GM12865 (cell line): Measurements from ENCODE around the gene GRK4.

Experiments used
- DNase-seq: peaks from one replicate; pipeline ENCODE4 v3.0.0; 2010; ENCODE audit warnings: low read depth
- H3K4me3 ChIP-seq: 2 replicates; pipeline ENCODE4 v1.5.1; 2011; ENCODE audit warnings: mild to moderate bottlenecking, low read depth, low read length, control low read depth
- TF ChIP-seq, protein P1 (sequence below): IDR thresholded peaks from 2 replicates; pipeline ENCODE4 v1.5.1; 2011; ENCODE audit warnings: low read length, control low read depth, low read depth, inconsistent platforms; ENCODE audit not compliant: insufficient read depth; ENCODE audit errors: missing control alignments

Gene GRK4

DNA sequence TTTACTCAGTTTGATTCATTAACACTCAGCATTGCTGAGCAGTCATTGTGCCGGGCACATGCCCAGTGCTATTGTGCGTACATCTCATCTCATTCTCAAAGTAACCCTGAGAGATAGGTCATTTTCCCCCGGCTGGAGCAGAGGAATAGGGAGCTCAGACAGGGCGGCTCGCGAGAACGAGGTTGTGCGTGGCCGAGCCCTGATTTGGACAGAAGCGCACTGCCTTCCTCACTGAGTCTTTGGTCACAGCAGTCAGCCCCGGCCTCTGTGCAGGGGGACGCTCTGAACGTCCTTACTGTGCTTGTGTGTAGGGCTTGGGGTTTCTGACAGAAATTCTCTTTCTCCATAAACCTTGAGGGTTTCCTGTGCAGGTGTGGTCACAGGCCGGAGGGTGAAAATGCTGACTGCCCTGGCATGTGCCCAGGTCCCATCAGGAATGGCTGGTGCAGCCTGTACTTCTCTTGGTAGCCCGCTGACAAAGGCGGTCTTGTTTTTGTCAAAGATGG is 39.6 kb upstream of the GRK4 start:
- DNase-seq = no peak
- H3K4me3 ChIP-seq = no peak overlapping the region
- TF ChIP-seq, protein P1, sequence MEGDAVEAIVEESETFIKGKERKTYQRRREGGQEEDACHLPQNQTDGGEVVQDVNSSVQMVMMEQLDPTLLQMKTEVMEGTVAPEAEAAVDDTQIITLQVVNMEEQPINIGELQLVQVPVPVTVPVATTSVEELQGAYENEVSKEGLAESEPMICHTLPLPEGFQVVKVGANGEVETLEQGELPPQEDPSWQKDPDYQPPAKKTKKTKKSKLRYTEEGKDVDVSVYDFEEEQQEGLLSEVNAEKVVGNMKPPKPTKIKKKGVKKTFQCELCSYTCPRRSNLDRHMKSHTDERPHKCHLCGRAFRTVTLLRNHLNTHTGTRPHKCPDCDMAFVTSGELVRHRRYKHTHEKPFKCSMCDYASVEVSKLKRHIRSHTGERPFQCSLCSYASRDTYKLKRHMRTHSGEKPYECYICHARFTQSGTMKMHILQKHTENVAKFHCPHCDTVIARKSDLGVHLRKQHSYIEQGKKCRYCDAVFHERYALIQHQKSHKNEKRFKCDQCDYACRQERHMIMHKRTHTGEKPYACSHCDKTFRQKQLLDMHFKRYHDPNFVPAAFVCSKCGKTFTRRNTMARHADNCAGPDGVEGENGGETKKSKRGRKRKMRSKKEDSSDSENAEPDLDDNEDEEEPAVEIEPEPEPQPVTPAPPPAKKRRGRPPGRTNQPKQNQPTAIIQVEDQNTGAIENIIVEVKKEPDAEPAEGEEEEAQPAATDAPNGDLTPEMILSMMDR = no peak

DNA sequence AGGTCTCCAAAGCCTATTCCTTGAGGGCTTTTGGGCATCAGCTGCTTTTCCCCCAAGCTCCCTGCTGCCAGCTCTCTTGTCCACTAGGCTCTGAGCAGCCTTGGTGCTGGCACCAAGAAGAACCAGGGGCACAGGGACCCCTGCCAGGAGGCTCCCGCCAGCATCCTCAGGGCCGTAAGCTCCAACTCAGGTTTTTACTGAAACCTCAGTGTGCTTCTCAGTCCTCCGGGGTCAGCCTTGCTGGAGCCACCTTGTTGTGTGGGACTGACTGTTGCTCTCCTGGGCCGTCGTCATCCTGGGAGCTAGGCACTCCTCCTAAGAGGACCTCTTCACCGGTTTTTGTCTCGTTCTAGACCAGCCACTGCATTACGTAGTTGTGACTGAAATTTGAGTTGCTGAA is 39.1 kb upstream of the GRK4 start:
- TF ChIP-seq, protein P1 = no peak
- no peak for DNase-seq
- H3K4me3 ChIP-seq = no peak overlapping the region

DNA sequence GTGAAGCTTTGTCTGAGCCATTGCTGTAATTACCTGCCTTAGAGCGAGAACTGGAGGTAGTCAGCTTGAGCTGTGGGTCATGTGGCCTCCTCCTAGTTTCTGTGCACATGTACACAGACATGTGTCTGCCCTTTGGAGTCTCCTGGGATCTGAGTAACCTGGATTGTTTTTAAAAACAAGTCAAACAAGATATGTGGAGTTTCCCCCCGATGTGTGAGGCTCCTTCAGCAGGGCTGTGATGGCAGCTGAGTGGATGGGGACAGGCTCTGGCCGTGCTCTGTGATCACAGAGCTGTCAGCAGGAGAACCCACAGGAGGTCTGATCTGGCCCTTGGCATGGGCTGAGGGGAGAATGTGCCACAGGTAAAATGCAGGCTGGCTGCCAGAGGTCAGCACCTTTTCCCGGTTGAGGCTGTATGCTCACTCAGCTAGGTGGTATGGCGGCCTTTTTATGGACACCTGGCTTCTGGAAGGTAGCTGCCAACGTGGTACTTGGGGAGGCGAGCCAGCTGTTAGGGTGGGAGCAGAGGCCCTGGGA is 38.5 kb upstream of the GRK4 start:
- no peak for DNase-seq
- TF ChIP-seq, protein P1 = no peak
- H3K4me3 ChIP-seq = no peak overlapping the region

DNA sequence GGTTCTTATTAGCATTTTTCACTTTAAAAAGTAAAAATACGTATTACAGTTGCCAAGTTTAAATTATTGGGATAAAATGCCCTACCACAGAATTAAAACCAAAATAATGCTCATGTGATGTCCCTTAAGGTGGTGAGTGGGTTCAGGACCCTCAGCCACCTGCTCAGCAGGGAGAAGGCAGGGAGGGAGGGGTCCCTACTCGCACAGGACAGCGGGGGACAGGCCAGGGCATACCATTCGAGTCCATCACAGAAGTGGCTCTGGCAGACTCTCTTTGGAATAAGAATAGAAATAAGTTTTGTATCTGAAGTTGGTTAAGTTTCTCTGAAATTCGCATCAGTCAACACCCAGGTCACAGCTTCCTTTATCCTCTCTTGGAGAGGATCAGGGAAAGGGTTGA is 37.9 kb upstream of the GRK4 start:
- no peak overlapping the region for H3K4me3 ChIP-seq
- TF ChIP-seq, protein P1 = no peak
- no peak for DNase-seq

DNA sequence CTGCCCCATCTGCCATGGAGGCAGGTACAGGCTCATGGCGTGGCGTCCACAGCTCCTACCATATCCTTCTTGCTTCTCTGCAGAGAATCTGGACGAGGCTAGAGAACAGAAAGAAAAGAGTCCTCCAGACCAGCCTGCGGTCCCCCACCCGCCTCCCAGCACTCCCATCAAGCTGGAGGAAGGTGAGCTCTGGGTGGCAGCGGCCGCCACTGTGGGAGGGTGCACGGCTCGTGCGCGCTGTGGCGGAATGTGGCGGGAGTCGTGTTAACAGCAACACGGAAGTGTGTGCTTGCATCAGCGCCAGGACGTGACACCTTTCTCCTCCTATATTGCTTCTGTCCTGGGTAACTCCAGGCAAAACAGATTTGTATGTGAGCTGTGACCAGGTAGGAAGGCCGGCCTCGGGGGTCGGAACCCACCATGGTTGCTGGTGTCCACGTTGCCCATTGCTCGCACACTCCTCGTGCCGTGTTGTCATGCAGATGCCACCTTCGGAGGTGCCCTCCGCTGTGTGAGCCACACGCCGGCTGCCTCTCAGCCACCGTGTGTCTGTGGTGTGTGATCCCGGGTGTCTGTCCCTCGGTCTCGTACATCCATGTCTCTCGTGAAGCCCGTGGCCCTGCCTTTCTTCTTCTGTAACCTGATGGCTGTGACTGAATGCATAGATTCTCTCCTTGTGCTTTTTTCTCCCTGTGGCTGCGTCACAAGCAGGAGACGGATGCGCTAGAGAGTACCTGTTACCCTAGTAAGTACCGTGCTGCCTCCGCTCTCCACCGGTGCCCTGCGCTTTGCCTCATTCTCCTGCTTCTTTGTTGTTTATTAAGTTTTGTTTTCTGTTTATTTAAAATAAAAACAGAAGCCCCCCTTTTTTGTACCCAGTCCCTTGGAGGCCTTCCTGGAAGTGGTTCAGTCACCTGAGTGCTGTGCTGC is 37.2 kb upstream of the GRK4 start:
- H3K4me3 ChIP-seq = no peak overlapping the region
- TF ChIP-seq, protein P1 = no peak
- DNase-seq = no peak

DNA sequence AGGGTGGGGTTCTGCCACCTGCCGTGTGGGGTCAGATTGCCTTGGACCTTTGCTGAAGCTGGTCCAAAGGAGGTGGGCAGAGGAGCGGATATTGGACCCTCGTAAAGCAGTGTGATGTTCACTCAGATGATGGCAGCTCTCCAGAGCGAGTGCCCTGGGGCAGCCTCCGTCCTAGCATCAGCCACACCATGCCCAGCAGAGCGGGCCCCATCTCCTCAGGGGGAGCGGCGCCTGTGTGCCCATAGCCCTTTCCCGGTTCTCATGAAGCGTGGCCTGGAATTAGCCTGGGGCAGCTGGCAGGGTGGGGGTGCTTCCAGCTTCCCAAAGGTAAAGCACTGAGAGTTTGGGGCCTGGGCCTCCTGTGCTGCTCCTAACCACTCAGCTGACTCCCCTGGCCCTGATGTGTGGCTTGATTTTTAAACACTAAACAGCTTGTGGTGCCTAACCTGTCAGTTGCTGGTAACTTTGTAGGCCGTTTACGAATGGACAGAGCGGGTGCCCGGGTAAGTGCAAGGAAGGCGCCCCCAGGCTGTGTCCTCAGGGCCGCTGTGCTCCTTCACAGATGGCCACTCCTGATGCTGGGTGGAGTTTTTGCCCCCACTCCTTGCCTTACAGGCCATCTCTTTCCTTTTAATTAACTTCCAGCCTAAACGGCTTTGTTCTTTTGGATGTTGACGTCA is 36.2 kb upstream of the GRK4 start:
- no peak overlapping the region for H3K4me3 ChIP-seq
- TF ChIP-seq, protein P1 = no peak
- no peak for DNase-seq
